Suprapubic skin (tissue), 4 donors: Measurements from ENCODE around the gene PTPN14. TPM values are rescaled to one million over a fixed set of nuclear protein-coding genes. Genes with fewer than 3 reads are reported as not detected.
A peak's percentile ranks its signal among the peaks of the same experiment; 100 is the strongest.

Experiments
- DNase-seq, 2 donors: peaks; one replicate each; pipeline ENCODE4 v3.0.0-alpha.2; 2019; ENCODE audit warnings: low spot score in 2 of 2
- H3K27ac ChIP-seq: fragments of 200-600 bp; sonication (generic); one replicate; pipeline ENCODE4 v1.5.1; 2019
- H3K27me3 ChIP-seq: fragments of 200-600 bp; sonication (generic); one replicate; pipeline ENCODE4 v1.5.1; 2019
- H3K36me3 ChIP-seq: fragments of 200-600 bp; sonication (generic); one replicate; pipeline ENCODE4 v1.5.1; 2019
- H3K4me1 ChIP-seq: fragments of 200-600 bp; sonication (generic); one replicate; pipeline ENCODE4 v1.5.1; 2019
- H3K4me3 ChIP-seq: fragments of 200-600 bp; sonication (generic); one replicate; pipeline ENCODE4 v1.5.1; 2019; ENCODE audit warnings: mild to moderate bottlenecking
- H3K9me3 ChIP-seq: fragments of 200-600 bp; sonication (generic); one replicate; pipeline ENCODE4 v1.5.1; 2019
- EP300 ChIP-seq: sonication (generic); formaldehyde crosslinking; IDR thresholded peaks from one replicate; pipeline ENCODE4 v1.6.1; 2017; ENCODE audit warnings: antibody characterized with exemption
- POLR2A ChIP-seq, 2 donors: fragments of 450-650 bp; IDR thresholded peaks; one replicate each; pipeline ENCODE4 v1.6.1; 2017; ENCODE audit warnings: antibody characterized with exemption in 2 of 2, mild to moderate bottlenecking in 2 of 2, moderate library complexity in 2 of 2
- POLR2AphosphoS5 ChIP-seq, 3 donors: sonication (generic); formaldehyde crosslinking; IDR thresholded peaks; one replicate each; pipeline ENCODE4 v1.6.1; 2017; ENCODE audit warnings: antibody characterized with exemption in 3 of 3
- WGBS: methylation state at CpG from one replicate; pipeline ENCODE4 v1.1.5; 2018; 5-methylcytosine and 5-hydroxymethylcytosine counted together
- total RNA-seq, 4 donors: library from RNA; depleted of rRNA; stranded (reverse); fragments of >200 nt; gene quantifications; one replicate each; pipeline ENCODE4 v1.1.0, GENCODE V29; 2016
- TF ChIP-seq, protein P1 (sequence below), 2 donors: fragments of 200-600 bp in 1 of 2; fragments of 450-650 bp in 1 of 2; sonication (generic) in 1 of 2; IDR thresholded peaks; one replicate each; pipeline ENCODE4 v1.5.1; 2016 to 2019; ENCODE audit warnings: antibody characterized with exemption in 2 of 2, mild to moderate bottlenecking in 1 of 2, moderate library complexity in 1 of 2

Gene PTPN14
- total RNA-seq, 4 donors from 2014 or later, result 67.9 to 159 (median 96.4) TPM

GRCh38 chr1:214305164-214305751 is 246.1 kb downstream of the PTPN14 start:
- TF ChIP-seq, protein P1, sequence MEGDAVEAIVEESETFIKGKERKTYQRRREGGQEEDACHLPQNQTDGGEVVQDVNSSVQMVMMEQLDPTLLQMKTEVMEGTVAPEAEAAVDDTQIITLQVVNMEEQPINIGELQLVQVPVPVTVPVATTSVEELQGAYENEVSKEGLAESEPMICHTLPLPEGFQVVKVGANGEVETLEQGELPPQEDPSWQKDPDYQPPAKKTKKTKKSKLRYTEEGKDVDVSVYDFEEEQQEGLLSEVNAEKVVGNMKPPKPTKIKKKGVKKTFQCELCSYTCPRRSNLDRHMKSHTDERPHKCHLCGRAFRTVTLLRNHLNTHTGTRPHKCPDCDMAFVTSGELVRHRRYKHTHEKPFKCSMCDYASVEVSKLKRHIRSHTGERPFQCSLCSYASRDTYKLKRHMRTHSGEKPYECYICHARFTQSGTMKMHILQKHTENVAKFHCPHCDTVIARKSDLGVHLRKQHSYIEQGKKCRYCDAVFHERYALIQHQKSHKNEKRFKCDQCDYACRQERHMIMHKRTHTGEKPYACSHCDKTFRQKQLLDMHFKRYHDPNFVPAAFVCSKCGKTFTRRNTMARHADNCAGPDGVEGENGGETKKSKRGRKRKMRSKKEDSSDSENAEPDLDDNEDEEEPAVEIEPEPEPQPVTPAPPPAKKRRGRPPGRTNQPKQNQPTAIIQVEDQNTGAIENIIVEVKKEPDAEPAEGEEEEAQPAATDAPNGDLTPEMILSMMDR (IDR thresholded peaks at IDR 0.05), result no peak
- TF ChIP-seq POLR2AphosphoS5 (IDR thresholded peaks at IDR 0.05), result no peak
- no peak for TF ChIP-seq EP300
- TF ChIP-seq POLR2A (IDR thresholded peaks at IDR 0.05), result no peak
- H3K4me3 ChIP-seq, result no peak overlapping the region
- 93% methylated on average over 9 of the region's 9 CpGs for WGBS
- peaks cover 4% of the 10 kb centered on the region for H3K4me1 ChIP-seq
- H3K9me3 ChIP-seq, result no peaks in the 10 kb centered on the region
- H3K36me3 ChIP-seq, result no peaks in the 10 kb centered on the region
- no peaks in the 10 kb centered on the region for H3K27me3 ChIP-seq
- H3K27ac ChIP-seq, result no peak overlapping the region
- DNase-seq, result no peak

DNA sequence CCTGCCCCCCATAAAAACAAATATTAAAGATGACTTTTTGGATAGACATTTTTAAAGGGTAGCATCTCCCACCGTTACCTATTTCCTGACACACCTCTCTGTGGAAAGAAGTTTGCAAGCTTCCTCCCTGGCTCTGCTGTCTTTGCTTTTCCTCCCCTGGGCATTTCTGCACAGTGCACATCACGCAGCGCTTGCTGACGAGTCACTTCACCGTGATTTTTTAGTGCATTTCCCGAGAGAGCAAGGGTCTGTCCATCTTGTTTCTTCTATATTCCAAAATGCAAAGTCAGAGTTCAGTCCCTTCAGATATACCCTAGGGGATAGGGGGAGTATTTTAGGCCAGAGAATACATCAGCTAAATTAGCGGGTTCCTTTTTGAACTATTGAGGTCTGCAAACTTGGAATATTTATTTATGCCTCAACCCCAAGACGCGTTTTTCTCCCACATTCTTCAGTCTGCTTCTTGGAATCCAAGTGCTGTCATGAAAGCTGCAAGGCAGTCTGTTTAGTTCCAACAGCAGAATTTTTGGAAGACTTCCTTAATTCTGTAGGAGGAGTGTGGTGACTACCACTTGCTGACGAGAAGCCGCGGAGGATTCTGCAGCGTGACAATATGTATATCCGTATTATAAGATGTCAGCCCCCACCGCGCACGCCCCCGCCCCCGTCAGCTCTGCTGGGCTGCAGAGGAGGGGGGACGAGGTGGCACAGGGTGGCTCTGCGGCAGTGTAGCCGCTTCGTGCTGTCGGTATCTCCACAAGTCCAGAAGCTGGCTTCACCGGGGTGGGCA is 248.1 kb downstream of the PTPN14 start:
- no peak overlapping the region for H3K27ac ChIP-seq
- no peak for DNase-seq
- no peaks in the 10 kb centered on the region for H3K27me3 ChIP-seq
- WGBS, result 71% methylated on average over 24 of the region's 25 CpGs
- H3K4me3 ChIP-seq, result peak overlapping the region; percentile 14
- no peaks in the 10 kb centered on the region for H3K36me3 ChIP-seq
- TF ChIP-seq EP300 (no peak), POLR2AphosphoS5 (IDR thresholded peaks at IDR 0.05) (no peak), POLR2A (IDR thresholded peaks at IDR 0.05) (no peak)
- TF ChIP-seq, protein P1 (IDR thresholded peaks at IDR 0.05), result no peak
- H3K9me3 ChIP-seq, result no peaks in the 10 kb centered on the region
- H3K4me1 ChIP-seq, result peaks cover 4% of the 10 kb centered on the region

- Histone ChIP-seq H3K27ac (no peak overlapping the region), H3K9me3 (no peaks in the 10 kb centered on the region), H3K4me3 (no peak overlapping the region), H3K4me1 (peaks cover 4% of the 10 kb centered on the region), H3K36me3 (no peaks in the 10 kb centered on the region), H3K27me3 (no peaks in the 10 kb centered on the region)
- TF ChIP-seq, protein P1 (IDR thresholded peaks at IDR 0.05), result no peak
- TF ChIP-seq POLR2AphosphoS5 (IDR thresholded peaks at IDR 0.05), result no peak
- no peak for TF ChIP-seq POLR2A (IDR thresholded peaks at IDR 0.05)
- TF ChIP-seq EP300, result no peak
- no peak for DNase-seq
Measured at GRCh38 chr1:214301526-214301925, 249.9 kb downstream of the PTPN14 start.

DNA sequence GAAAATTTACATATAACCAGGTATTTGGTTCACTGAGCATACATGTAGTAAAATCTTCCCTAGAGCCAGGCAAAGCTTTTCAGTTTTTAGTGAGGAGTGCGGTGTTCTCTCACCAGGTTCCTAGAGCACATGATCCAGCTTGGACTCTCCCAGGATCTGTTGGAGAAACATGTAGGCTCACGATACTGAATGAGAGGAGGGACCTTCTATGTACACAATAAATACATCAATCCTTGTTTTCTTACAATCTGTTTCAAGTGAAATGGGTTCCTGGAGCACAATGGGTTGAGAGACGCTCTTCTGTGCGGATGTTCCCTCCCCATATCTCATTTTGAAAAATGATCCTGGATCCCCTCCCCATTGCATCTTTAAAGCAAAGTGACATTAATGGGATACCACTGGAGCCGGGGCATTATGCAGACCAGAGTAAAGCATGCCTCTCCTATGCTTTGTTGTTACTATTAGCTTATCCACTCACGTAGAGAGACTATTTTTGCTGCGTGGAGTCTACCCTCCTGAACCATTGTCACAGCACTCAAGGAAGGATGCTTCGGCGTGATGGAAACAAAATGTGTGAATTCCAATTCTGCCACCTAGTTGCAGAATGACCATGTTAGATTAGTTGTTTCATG is 251.1 kb downstream of the PTPN14 start:
- H3K4me3 ChIP-seq, result no peak overlapping the region
- TF ChIP-seq, protein P1 (IDR thresholded peaks at IDR 0.05), result no peak
- TF ChIP-seq POLR2A (IDR thresholded peaks at IDR 0.05), result no peak
- no peak for TF ChIP-seq POLR2AphosphoS5 (IDR thresholded peaks at IDR 0.05)
- no peak for TF ChIP-seq EP300
- H3K27ac ChIP-seq, result no peak overlapping the region
- 94% methylated on average over 9 of the region's 9 CpGs for WGBS
- H3K9me3 ChIP-seq, result no peaks in the 10 kb centered on the region
- no peaks in the 10 kb centered on the region for H3K36me3 ChIP-seq
- H3K27me3 ChIP-seq, result no peaks in the 10 kb centered on the region
- H3K4me1 ChIP-seq, result peaks cover 4% of the 10 kb centered on the region
- no peak for DNase-seq

Other genes with a start within 250 kb of the PTPN14 start
- 1 to 10 TPM; 5.0 to 7.8 (median 5.9) TPM for gene CENPF, start 51.6 kb upstream of the PTPN14 start, total RNA-seq